ENCODE results near the gene SPATA9.

GRCh38 chr5:95684361-95684760 lies 1.6 kb upstream of the SPATA9 start:
- TF ChIP-seq CTCF (conservative IDR thresholded peaks at IDR 0.05) (no peak), EZH2 (IDR thresholded peaks at IDR 0.05; ENCODE audit: low read depth) (no peak)

All from PC-9 (cell line).